H4 (cell line): ENCODE data around the gene RNASE7. TPM values are rescaled to one million over a fixed set of nuclear protein-coding genes. Genes with fewer than 3 reads are reported as not detected.

ENCODE experiments used
- DNase-seq: peaks from one replicate; pipeline ENCODE4 v3.0.0-alpha.2; 2015; ENCODE audit warnings: low spot score
- total RNA-seq: library from RNA; depleted of rRNA; stranded (reverse); fragments of >200 nt; shearing (Covaris generic); gene quantifications from 2 replicates; pipeline ENCODE4 v1.2.3, GENCODE V29; 2014

The RNASE7 gene
- total RNA-seq, 1 experiment from 2014 or later = not detected

DNA sequence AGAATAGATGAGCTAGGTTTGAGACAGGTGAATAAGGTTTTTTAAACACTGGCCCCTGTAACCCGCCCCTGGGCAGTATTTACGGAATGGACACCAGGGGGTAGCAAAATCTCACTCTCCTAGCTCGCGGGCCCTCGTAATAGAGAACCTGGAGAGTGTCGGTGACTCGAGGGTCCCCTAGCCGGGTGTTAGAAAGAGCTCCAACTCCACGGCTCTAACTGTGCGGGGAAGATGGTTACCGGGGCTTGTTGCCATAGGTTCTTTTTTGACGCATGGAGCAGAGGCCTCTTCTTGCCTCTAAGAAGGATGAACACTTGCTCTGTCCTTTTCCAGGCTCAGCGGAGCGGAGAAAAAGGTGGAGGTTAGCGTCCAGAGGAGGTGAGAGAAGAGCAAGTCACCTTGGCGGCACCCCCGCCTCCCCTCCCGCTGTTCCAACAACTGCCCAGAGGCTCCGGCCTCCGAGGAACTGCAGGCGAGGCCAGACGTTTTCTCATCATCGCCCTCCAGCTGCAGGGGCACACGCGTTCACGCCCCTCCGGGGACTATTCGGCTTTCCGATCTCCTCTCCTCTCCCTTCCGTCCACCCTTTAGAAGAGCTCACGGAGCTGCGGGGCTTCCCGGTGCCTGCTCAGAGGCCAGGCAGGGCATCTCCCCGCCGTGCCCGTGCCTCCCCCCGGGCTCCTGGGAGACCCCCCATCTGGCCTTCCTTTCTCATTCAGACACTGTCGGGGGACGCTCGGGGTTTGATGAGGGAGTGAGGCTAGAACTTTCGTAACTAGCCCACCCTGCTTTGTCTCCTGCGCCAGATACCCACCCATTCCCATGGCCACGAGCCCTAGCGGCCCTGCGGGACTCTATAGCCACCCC, 26.6 kb downstream of the RNASE7 start:
- DNase-seq = no peak

GRCh38 chr14:21069388-21070082, 27.4 kb downstream of the RNASE7 start:
- DNase-seq = no peak

- DNase-seq = no peak
These were observed 28.0 kb downstream of the RNASE7 start, which contains the start of gene ARHGEF40 for GRCh38 chr14:21070083-21070609. Gene ARHGEF40 (plus strand): TSS chr14:21070304. CDS start chr14:21070397, 93 bp downstream.

DNA sequence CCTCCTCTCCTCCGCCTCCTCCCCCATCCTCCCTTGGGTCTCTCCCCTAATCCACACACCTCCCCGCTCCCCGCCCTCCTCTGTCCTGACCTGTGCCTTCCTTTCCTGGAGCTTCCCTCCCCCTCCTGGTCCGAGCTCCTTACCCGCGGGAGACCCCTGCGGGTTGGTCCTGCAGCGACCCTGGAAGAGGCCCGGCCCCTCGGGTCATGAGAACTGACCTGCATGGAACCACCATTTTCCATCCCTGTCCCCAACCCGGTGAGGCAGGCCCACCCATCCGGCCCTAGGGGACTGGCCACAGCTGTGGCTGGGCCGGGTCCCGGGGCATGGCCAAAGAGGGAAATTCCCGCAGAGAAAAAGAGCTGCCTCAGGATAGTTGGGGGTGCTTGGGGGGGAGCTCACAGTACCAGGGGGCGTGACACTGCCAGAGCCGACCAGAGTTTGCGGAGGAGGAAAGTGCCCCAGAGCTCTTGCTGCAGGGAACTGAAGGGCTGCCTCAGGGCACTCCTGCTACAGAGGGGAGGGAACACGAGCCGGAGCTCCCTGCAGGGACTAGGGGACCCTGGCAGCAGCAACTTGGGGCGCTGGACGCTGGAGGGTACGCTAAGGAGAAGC, 28.6 kb downstream of the RNASE7 start:
- DNase-seq = peak; percentile 34

DNA sequence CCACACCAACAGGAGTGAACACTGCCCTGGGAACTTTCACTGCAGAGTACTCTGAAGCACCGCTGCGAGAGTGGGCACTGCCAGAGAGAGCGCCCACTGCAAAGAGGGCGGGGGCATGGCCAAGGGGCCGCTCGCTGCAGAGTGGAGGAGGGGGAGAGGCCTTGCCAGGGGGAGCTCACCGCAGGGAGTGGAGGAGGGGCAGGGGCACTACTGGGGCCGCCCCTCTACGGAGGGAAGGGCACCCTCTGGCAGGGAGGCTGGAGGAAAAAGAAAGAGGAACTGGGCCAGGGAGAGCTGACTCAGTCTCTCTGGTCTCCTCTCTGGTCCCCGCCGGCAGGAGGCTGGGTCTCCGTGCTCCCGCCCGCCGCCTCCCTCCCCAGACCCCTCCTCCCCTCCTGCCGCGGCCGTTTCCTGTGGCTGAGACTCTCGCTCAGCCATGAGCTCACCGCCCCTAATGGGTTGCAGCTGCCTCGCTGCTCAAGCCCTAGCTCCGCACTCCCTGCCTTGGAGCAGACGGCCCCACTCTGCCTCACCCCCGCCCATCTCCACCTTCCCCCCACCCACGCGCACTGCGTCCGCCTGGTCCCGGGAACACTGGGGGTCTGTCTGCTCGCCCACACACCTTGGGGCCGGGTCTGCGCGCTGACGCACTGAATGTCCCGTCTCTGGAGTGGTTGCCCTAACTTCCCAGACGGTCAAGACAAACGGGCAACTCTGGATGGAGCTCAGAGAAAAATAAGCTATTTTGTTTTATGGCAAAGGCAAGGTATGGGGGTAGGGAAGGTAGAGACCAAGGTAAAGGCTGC, 29.3 kb downstream of the RNASE7 start:
- peak; percentile 90 for DNase-seq

- DNase-seq = peak; percentile 25
These were observed 29.9 kb downstream of the RNASE7 start for GRCh38 chr14:21072031-21072473.

GRCh38 chr14:21072781-21073339, 30.7 kb downstream of the RNASE7 start:
- no peak for DNase-seq

- no peak for DNase-seq
These were observed 31.8 kb downstream of the RNASE7 start for GRCh38 chr14:21073921-21074320.

GRCh38 chr14:21074398-21075272, 32.5 kb downstream of the RNASE7 start:
- DNase-seq = no peak

GRCh38 chr14:21075719-21076437, 33.7 kb downstream of the RNASE7 start:
- no peak for DNase-seq

- no peak for DNase-seq
These were observed 35.5 kb downstream of the RNASE7 start for GRCh38 chr14:21077672-21078071.

DNA sequence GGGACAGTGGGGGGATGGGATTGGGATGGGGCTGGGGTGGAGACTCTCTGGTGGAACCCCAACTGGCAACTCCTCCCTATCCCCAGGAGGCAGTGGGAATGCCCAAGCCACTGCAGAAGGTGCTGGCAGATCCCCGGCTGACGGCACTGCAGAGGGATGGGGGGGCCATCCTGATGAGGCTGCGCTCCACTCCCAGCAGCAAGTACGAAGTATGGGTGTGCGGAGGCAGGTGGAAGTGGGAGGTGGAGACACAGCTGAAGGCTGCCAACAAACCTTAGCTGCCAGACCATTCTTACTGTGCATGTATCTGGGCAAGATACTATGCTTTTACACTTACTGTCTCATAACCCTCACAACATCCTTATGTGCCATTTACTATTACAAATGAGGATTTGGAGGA, 36.1 kb downstream of the RNASE7 start:
- DNase-seq = no peak

GRCh38 chr14:21078726-21079125, 36.6 kb downstream of the RNASE7 start:
- DNase-seq = no peak

GRCh38 chr14:21081521-21082142, 39.5 kb downstream of the RNASE7 start:
- no peak for DNase-seq

GRCh38 chr14:21083565-21084325, 41.6 kb downstream of the RNASE7 start:
- no peak for DNase-seq

GRCh38 chr14:21084396-21084795, 42.2 kb downstream of the RNASE7 start:
- no peak for DNase-seq

- DNase-seq = no peak
These were observed 43.1 kb downstream of the RNASE7 start for GRCh38 chr14:21084998-21085853.
